ENCODE measurements around the gene TMEM132D. TPM values are rescaled to one million over a fixed set of nuclear protein-coding genes. Genes with fewer than 3 reads are reported as not detected.

TMEM132D gene
- total RNA-seq, 1 experiment from 2014 or later = not detected

GRCh38 chr12:129145381-129145780, 758.4 kb downstream of the TMEM132D start:
- Histone ChIP-seq H3K4me1 (ENCODE audit: control insufficient read depth, insufficient read depth, low read length) (no peaks in the 10 kb centered on the region), H3K27ac (ENCODE audit: low read length) (no peak overlapping the region), H3K9me3 (ENCODE audit: control insufficient read depth, insufficient read depth, low read depth, low read length) (no peaks in the 10 kb centered on the region), H3K4me3 (ENCODE audit: low read depth in 2 of 2, low read length in 2 of 2) (no peak overlapping the region), H3K36me3 (ENCODE audit: control insufficient read depth, insufficient read depth, low read length) (no peaks in the 10 kb centered on the region), H3K27me3 (ENCODE audit: control insufficient read depth, insufficient read depth, low read length) (no peaks in the 10 kb centered on the region)
- ChIA-PET POLR2A (no interaction called here), CTCF (no interaction called here)
- ATAC-seq (no peak), DNase-seq (ENCODE audit: low read depth, low spot score) (no peak)
- BruUV-seq (replicated peaks) = no TSS peak
- intact Hi-C loops (cut with micrococcal nuclease; ENCODE audit: unreplicated experiment) (no loop called here), in situ Hi-C loops (cut with HindIII; ENCODE audit: low pct_unique_long_range_greater_than_20kb, low sequenced_read_pairs) (no loop called here)
- TF ChIP-seq POLR2AphosphoS5 (IDR thresholded peaks at IDR 0.05; ENCODE audit: low read depth, low read length) (no peak), TCF7L2 (IDR thresholded peaks at IDR 0.05; ENCODE audit: low read depth, low read length) (no peak), SIN3A (IDR thresholded peaks at IDR 0.05; ENCODE audit: borderline replicate concordance, insufficient read depth, low read depth, low read length) (no peak)
- TF ChIP-seq, protein P1, sequence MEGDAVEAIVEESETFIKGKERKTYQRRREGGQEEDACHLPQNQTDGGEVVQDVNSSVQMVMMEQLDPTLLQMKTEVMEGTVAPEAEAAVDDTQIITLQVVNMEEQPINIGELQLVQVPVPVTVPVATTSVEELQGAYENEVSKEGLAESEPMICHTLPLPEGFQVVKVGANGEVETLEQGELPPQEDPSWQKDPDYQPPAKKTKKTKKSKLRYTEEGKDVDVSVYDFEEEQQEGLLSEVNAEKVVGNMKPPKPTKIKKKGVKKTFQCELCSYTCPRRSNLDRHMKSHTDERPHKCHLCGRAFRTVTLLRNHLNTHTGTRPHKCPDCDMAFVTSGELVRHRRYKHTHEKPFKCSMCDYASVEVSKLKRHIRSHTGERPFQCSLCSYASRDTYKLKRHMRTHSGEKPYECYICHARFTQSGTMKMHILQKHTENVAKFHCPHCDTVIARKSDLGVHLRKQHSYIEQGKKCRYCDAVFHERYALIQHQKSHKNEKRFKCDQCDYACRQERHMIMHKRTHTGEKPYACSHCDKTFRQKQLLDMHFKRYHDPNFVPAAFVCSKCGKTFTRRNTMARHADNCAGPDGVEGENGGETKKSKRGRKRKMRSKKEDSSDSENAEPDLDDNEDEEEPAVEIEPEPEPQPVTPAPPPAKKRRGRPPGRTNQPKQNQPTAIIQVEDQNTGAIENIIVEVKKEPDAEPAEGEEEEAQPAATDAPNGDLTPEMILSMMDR (IDR thresholded peaks at IDR 0.05) = no peak
- TF ChIP-seq, protein P2, sequence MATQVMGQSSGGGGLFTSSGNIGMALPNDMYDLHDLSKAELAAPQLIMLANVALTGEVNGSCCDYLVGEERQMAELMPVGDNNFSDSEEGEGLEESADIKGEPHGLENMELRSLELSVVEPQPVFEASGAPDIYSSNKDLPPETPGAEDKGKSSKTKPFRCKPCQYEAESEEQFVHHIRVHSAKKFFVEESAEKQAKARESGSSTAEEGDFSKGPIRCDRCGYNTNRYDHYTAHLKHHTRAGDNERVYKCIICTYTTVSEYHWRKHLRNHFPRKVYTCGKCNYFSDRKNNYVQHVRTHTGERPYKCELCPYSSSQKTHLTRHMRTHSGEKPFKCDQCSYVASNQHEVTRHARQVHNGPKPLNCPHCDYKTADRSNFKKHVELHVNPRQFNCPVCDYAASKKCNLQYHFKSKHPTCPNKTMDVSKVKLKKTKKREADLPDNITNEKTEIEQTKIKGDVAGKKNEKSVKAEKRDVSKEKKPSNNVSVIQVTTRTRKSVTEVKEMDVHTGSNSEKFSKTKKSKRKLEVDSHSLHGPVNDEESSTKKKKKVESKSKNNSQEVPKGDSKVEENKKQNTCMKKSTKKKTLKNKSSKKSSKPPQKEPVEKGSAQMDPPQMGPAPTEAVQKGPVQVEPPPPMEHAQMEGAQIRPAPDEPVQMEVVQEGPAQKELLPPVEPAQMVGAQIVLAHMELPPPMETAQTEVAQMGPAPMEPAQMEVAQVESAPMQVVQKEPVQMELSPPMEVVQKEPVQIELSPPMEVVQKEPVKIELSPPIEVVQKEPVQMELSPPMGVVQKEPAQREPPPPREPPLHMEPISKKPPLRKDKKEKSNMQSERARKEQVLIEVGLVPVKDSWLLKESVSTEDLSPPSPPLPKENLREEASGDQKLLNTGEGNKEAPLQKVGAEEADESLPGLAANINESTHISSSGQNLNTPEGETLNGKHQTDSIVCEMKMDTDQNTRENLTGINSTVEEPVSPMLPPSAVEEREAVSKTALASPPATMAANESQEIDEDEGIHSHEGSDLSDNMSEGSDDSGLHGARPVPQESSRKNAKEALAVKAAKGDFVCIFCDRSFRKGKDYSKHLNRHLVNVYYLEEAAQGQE (IDR thresholded peaks at IDR 0.05; ENCODE audit: insufficient read depth in 1 of 2, low read depth in 2 of 2, low read length in 1 of 2) = no peak

DNA sequence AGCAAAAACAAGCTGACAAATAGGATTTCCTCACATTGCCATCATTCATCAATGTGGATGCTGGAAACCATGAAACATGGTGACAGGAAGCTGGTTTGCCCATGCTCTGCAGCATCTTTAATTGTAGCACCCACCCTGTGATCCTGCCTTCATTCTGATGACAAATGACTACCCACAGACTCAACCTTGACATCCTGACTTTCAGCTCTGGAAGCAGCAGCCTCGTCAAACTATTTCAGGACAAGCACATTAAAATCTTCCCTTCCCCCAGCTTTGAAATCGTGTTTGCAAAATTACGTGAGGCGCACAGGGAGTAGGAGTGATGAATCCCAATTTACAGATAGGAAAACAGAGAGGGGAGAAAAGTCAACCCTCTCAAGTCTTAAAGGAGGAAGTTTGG, 765.0 kb downstream of the TMEM132D start:
- Histone ChIP-seq H3K36me3 (ENCODE audit: control insufficient read depth, insufficient read depth, low read length) (no peaks in the 10 kb centered on the region), H3K9me3 (ENCODE audit: control insufficient read depth, insufficient read depth, low read depth, low read length) (no peaks in the 10 kb centered on the region), H3K27ac (ENCODE audit: low read length) (no peak overlapping the region), H3K27me3 (ENCODE audit: control insufficient read depth, insufficient read depth, low read length) (no peaks in the 10 kb centered on the region), H3K4me3 (ENCODE audit: low read depth in 2 of 2, low read length in 2 of 2) (no peak overlapping the region), H3K4me1 (ENCODE audit: control insufficient read depth, insufficient read depth, low read length) (no peaks in the 10 kb centered on the region)
- POLR2A ChIA-PET = no interaction called here
- in situ Hi-C loops (cut with HindIII; ENCODE audit: low pct_unique_long_range_greater_than_20kb, low sequenced_read_pairs) = no loop called here
- DNase-seq (ENCODE audit: low read depth, low spot score) (no peak), ATAC-seq (no peak)
- intact Hi-C loops (cut with micrococcal nuclease; ENCODE audit: unreplicated experiment) = no loop called here
- TF ChIP-seq, protein P2 (IDR thresholded peaks at IDR 0.05; ENCODE audit: insufficient read depth in 1 of 2, low read depth in 2 of 2, low read length in 1 of 2) = no peak
- TF ChIP-seq SIN3A (IDR thresholded peaks at IDR 0.05; ENCODE audit: borderline replicate concordance, insufficient read depth, low read depth, low read length) (no peak), TCF7L2 (IDR thresholded peaks at IDR 0.05; ENCODE audit: low read depth, low read length) (no peak), POLR2AphosphoS5 (IDR thresholded peaks at IDR 0.05; ENCODE audit: low read depth, low read length) (no peak)
- TF ChIP-seq, protein P1 (IDR thresholded peaks at IDR 0.05) = no peak
- no TSS peak for BruUV-seq (replicated peaks)
- CTCF ChIA-PET = no interaction called here
